NCI-H2029 (cell line): ENCODE results near the gene SLC25A25.
A peak's percentile ranks its signal among the peaks of the same experiment; 100 is the strongest.

Experiments used
- DNase-seq: peaks from one replicate; lab custom pipeline; 2025; lab: John Stamatoyannopoulos, UW

SLC25A25 gene

GRCh38 chr9:128096616-128097536 is 28.8 kb downstream of the SLC25A25 start:
- no peak for DNase-seq

- no peak for DNase-seq
Observed at GRCh38 chr9:128097543-128098296, 29.7 kb downstream of the SLC25A25 start.

- peak; percentile 97 for DNase-seq
Observed at GRCh38 chr9:128098297-128099230, 30.5 kb downstream of the SLC25A25 start.

- DNase-seq = no peak
Observed at GRCh38 chr9:128099231-128099931, 31.3 kb downstream of the SLC25A25 start.

GRCh38 chr9:128099932-128100491 is 32.0 kb downstream of the SLC25A25 start:
- no peak for DNase-seq

GRCh38 chr9:128100581-128100980 is 32.5 kb downstream of the SLC25A25 start:
- no peak for DNase-seq

GRCh38 chr9:128101231-128101661 is 33.2 kb downstream of the SLC25A25 start:
- DNase-seq = no peak

- no peak for DNase-seq
Observed at GRCh38 chr9:128101690-128102089, 33.7 kb downstream of the SLC25A25 start.

GRCh38 chr9:128102196-128102595 is 34.2 kb downstream of the SLC25A25 start:
- DNase-seq = no peak

- peak; percentile 87 for DNase-seq
Observed at GRCh38 chr9:128102861-128103588, 35.0 kb downstream of the SLC25A25 start.

GRCh38 chr9:128103589-128103962 is 35.5 kb downstream of the SLC25A25 start:
- no peak for DNase-seq

GRCh38 chr9:128104171-128104618 is 36.2 kb downstream of the SLC25A25 start:
- DNase-seq = peak; percentile 79

GRCh38 chr9:128105538-128106175 is 37.6 kb downstream of the SLC25A25 start:
- DNase-seq = no peak

GRCh38 chr9:128106181-128106939 is 38.3 kb downstream of the SLC25A25 start:
- DNase-seq = no peak

GRCh38 chr9:128106940-128107467 is 39.0 kb downstream of the SLC25A25 start:
- no peak for DNase-seq

GRCh38 chr9:128107468-128108268 is 39.6 kb downstream of the SLC25A25 start:
- DNase-seq = no peak

GRCh38 chr9:128108269-128109049 is 40.4 kb downstream of the SLC25A25 start:
- DNase-seq = no peak
